ENCODE data around the gene CNTNAP4.

Gene CNTNAP4

DNA sequence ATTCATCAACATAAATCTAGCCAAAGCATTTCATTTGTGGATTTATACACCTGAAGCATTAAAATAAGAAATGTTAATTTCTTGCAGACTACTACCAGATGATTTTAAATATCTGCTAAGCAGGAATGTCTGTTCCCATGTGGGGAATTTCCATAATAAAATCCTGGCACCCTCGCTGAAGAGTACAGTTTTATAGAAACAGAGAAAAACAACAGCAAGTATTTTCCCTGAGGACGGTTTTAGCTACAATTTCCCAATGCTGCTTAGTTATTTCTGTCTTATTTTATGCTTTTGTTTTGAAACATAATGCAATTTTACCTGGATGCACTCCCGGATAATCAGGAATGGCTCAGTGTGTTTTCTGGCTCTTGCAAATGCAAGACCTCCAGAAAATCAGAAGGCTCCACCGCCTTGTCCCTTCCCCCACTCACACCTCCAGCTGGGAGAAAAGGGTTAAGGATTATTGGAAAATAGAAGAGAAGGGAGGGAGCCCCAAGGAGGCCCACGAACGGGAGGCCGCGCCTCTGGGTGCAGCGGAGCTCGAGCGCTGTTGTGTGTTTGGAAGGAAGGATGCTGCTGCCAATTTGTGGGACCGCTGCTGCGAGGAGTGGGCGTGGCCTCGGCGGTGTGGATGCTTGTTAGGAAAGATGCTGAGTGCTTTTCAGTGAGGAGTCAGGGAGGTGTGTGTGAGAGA is at the start of gene CNTNAP4:
Gene CNTNAP4 (plus strand): TSS at position 657 of the 694 bp plus-strand sequence. CDS start 262 bp downstream, outside the sequence.
- DNase-seq (ENCODE audit: low read depth in 2 of 2) = no peak

DNA sequence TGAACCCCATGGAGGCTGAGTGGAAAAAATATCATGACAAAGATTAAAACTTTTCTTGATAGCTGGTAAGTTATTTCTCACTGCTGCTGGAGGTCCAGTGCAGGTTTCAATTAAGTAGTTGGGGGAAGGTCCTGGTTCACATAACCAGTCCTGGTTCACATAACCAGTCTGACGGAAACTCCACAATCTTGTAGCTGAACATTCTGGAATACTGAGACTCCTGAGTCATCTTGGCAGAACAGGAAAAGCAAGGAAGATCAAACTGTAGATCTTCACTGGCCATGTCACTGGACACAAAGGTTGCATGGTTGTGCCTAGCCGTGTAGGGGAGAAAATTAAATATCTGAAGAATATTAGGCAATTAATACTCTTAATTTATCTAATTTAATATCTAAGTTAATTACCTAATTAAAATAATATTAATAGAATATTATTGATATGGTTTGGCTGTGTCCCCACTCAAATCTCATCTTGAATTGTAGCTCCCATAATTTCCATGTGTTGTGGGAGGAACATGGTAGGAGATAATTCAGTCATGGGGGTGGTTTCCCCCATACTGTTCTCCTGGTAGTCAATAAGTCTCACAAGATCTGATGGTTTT is 48.6 kb upstream of the CNTNAP4 start:
- no peak for DNase-seq (ENCODE audit: low read depth in 2 of 2)

DNA sequence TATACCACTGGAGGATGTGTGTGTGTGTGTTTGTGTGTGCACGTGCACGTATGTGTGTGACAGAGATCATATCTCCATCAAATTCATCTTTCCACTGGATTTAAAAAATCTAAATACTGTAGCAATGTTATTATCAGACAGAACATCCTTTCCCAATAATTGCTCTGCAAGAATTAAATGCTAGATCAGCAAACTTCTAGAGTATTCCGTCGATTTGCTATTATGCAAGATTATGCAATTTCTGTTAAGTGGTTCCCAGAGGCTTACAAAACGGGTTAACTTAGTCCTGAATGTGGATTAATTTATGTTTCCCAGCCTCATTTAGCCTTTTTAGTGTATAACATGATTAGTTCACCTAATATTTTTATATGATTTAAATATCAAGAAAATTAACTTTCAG is 44.5 kb upstream of the CNTNAP4 start:
- no peak for DNase-seq (ENCODE audit: low read depth in 2 of 2)

- DNase-seq (ENCODE audit: low read depth in 2 of 2) = no peak
Observed at GRCh38 chr16:76235025-76235424, 42.2 kb upstream of the CNTNAP4 start.

DNA sequence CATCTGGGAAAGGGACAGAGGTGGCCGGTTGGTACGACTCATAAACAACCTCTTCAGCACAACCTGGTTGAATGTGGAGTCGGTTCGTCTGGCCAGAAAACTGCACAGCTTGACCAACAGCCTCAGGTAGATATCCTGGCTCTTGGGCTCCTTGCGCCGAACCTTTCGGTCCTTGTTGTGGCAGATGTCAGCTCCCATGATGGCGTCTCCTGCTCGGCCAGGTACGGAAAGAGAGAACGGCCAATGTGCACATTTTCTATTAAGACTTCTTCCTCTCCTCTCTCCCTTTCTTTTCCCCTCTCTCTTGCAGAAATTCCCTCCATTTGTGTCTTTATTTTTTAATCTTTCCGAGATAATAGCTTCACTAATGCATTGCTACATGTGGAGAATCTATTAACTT is 41.8 kb upstream of the CNTNAP4 start:
- DNase-seq (ENCODE audit: low read depth in 2 of 2) = no peak

GRCh38 chr16:76237471-76237870 is 39.7 kb upstream of the CNTNAP4 start:
- DNase-seq (ENCODE audit: low read depth in 2 of 2) = no peak

DNA sequence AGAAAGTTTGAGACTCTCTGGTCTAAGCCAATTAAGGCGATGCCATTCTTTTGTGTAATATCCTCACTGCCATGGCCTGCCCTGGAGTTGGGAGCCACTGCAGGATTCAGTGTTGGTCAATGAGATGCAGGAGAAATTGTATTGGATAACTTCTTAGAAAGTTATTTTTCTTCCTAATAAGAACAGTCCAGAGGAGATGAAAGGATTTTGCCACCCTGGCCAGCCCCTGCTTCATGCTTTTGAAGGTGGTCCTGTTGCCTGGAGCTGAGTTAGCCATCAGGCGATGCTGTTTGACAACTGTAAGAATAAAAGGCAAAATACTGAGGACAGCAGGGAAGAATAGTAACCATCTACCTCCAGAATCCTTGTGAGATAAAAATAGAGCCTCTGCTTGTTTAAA is 35.4 kb upstream of the CNTNAP4 start:
- DNase-seq (ENCODE audit: low read depth in 2 of 2) = no peak

DNA sequence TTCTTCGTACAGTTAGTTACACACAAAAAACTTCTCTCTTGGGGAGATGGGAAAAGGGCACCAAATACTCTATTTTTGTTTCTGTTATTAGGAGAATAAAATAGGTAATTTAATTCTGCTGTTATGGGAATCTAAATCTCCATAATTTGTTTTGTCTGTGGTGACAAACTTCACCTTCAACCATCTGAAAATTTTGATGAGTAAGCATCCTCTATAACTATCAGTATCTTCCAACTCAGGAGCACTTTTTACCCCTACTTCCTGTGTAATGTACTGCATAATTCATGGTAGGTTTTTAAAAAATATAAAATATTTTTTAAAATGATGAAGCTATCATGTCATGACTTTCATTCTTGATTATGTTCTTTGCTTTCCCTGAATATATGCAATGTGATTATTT is 33.6 kb upstream of the CNTNAP4 start:
- DNase-seq (ENCODE audit: low read depth in 2 of 2) = no peak

DNA sequence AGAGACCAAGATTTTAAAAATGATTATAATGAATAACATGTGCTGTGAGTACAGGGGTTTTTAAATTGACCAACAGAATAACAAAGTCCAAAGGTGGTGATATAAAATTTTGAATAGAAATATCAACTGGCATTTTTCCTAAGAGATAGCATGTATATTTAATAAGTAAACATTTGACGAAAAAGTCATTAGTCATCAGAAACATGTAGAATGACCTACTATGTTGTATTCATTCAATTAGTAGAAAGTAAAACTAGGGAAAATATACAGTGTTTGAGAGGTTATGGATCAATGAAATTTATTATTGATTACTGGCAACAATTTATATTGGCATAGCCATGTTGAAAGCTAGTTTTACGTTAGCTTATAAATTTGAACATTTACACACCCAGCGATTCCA is 30.6 kb upstream of the CNTNAP4 start:
- DNase-seq (ENCODE audit: low read depth in 2 of 2) = no peak

- no peak for DNase-seq (ENCODE audit: low read depth in 2 of 2)
Observed at GRCh38 chr16:76265434-76266045, 11.7 kb upstream of the CNTNAP4 start.

DNA sequence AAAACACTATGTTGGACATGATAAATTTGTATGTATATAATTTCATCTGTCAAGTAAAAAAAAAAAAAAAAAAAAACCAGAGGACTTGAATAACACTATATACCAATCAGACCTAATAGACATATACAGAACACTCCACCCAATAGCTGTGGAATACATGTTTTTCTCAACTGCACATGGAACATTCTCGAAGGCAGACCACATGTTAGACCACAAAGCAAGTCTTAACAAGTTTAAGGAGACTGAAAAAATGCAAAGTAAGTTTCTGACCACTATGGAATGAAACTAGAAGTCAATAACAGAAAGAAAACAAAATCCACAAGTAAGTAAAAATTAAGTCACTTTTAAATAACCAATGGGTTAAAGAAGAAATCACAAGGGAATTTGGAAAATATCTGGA is 8.4 kb upstream of the CNTNAP4 start:
- DNase-seq (ENCODE audit: low read depth in 2 of 2) = no peak

DNA sequence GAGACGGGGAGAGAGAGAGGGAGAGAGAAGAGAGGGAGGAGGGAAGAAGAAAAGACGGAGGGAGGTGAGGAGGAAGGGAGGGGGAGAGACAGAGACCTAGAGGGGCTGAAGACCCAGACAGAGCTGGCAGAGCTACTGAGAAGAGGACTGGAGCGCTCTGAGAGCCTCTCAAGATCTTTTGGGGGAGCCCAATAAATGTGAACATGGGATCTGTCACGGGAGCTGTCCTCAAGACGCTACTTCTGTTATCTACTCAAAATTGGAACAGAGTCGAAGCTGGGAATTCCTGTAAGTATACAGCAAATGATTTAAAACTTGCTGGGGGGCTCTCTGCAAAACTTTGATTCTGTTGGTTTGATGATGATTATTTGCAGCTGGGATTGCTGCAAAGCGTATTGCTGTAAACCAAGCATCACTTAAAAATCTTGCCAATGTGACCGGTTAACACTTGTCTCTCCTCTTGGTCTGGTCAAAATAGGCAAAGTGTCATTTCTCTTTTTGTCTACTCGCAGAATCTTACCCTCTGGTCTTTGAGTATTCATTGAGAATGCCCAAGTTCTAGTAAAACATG is 344 bp downstream of the CNTNAP4 start:
- DNase-seq (ENCODE audit: low read depth in 2 of 2) = no peak

- no peak for DNase-seq (ENCODE audit: low read depth in 2 of 2)
Observed at GRCh38 chr16:76278086-76278485, 885 bp downstream of the CNTNAP4 start.

DNA sequence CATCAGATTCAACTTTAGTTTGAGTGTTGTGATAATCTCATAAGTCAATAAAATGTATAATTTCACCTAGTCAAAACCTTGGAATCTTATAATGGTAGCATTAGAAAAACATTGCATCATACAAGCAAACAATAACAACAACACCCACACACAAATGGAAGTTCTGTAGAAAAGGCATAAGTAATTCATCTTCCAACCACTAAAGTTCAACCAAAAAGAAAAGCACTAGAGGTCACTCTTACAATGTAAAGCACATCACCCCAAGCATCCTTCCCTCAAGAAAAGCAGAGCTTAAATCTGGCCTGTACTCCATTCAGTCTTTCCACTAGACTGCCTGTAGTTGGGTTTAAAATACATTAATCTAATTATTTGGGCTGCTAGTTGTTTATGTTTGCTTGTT is 1.8 kb downstream of the CNTNAP4 start:
- DNase-seq (ENCODE audit: low read depth in 2 of 2) = no peak

DNA sequence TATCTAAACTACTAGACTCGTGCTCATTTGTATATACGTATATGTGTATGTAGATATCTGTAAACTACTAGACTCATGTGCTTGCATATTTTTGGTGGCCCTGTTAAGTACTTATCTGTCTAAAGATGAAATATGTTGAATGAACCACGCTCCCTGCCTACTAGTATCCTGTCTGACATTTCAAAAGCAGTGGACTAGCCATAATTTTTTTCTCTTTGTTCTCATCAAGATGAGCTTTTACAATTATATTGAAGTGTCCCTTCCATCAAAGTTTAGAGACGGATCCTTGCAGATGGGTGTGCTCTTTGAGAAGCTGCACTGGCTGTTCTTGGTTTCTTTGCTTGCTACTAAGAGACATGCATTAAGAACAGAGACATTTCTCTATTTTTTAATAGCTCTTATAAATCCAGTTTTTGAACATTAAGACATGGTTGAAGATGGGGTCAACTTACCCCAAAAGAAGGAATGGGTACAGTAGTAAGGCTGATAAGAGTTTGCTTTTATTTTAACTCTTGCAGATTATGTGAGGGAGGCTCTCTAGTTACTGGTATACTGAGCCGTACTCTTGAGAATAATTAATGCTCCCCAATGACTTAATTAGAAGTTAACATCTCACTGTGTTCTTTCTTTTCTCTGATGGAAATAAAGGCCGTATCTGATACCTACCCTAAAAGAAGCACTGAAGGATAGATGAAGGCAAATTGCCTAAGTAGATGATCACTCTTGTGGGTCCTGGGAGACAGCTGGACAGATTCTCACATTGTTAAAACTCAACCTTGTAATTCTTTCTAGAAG is 3.4 kb downstream of the CNTNAP4 start:
- DNase-seq (ENCODE audit: low read depth in 2 of 2) = no peak

GRCh38 chr16:76287466-76287865 is 10.3 kb downstream of the CNTNAP4 start:
- no peak for DNase-seq (ENCODE audit: low read depth in 2 of 2)

- no peak for DNase-seq (ENCODE audit: low read depth in 2 of 2)
Observed at GRCh38 chr16:76292218-76292617, 15.0 kb downstream of the CNTNAP4 start.

DNA sequence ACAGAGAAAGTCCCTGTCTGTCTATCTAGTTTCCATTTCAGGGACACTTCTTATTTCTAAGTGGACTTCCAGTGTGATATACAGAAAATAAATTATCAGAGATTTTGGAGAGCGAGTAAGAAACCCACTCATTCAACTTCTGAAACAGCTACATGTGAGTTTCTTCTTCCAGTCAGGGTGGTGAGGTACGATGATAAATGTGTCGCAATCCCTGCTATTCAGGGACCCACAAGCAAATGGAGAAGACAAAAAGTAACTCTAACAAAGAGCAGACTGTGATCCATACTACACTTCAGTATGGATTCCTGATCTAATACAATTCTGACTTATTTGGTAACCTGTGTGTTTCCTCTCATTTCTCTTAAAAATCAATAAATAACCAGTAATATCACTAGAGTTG is 16.8 kb downstream of the CNTNAP4 start:
- DNase-seq (ENCODE audit: low read depth in 2 of 2) = no peak

- no peak for DNase-seq (ENCODE audit: low read depth in 2 of 2)
Observed at GRCh38 chr16:76294396-76295214, 17.4 kb downstream of the CNTNAP4 start.

DNA sequence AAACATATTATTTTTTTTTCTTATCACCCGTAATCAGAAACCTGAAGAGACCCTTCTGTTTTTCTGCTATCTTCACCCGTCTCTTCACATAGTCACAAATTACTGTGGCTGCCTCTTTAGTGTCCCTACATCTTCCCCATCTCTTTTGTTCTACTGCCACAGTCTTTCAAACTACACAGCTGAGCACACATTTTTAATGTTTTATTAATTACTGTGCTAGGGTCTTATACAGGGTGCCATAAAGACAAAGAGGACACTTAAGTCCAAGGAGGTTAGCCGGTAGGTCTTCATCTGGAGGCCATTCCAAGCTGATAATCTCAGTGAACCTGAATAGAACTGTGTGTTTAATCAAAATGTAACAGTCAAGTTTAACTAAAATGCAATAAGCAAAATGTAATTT is 20.7 kb downstream of the CNTNAP4 start:
- DNase-seq (ENCODE audit: low read depth in 2 of 2) = no peak

- DNase-seq (ENCODE audit: low read depth in 2 of 2) = no peak
Observed at GRCh38 chr16:76303637-76304314, 26.6 kb downstream of the CNTNAP4 start.

Measured in stimulated activated CD8-positive, alpha-beta memory T cell treated with anti-CD3 and anti-CD28 coated beads, Interleukin-15, amount 100 ng/mL, for 4 hours (primary cell).